Prostate gland (tissue), 2 donors: ENCODE data around the gene HRH4. TPM values are rescaled to one million over a fixed set of nuclear protein-coding genes. Genes with fewer than 3 reads are reported as not detected.

Experiments used
- DNase-seq: peaks from one replicate; pipeline ENCODE4 v3.0.0-alpha.2; 2019; ENCODE audit warnings: low spot score
- H3K27ac ChIP-seq, 2 donors: fragments of 200-600 bp; sonication (generic); 2 replicates each; pipeline ENCODE4 v1.5.1; 2017 to 2019
- H3K27me3 ChIP-seq: fragments of 200-600 bp; sonication (generic); replicated peaks from 2 replicates; pipeline ENCODE4 v1.5.1; 2019; ENCODE audit not compliant: insufficient read depth
- H3K36me3 ChIP-seq, 2 donors: fragments of 200-600 bp; sonication (generic); 1 replicate in 1 of 2; 2 replicates in 1 of 2; pipeline versions ENCODE4 v1.5.1 to v1.8.1; 2017 to 2019
- H3K4me1 ChIP-seq: fragments of 200-600 bp; sonication (generic); replicated peaks from 2 replicates; pipeline ENCODE4 v1.5.1; 2019
- H3K4me3 ChIP-seq, 2 donors: fragments of 200-600 bp; sonication (generic); 2 replicates each; pipeline ENCODE4 v1.5.1; 2017 to 2019
- H3K9me3 ChIP-seq: fragments of 200-600 bp; sonication (generic); 2 replicates; pipeline ENCODE4 v1.5.1; 2017
- CTCF ChIP-seq, 4 experiments: fragments of 200-600 bp in 2 of 4; fragments of 450-650 bp in 2 of 4; sonication (generic) in 2 of 4; IDR thresholded peaks; 1 replicate in 3 of 4; 2 replicates in 1 of 4; pipeline ENCODE4 v1.5.1; 2016 to 2019; ENCODE audit warnings: antibody characterized with exemption in 4 of 4, mild to moderate bottlenecking in 2 of 4, moderate library complexity in 2 of 4
- POLR2A ChIP-seq: fragments of 450-650 bp; IDR thresholded peaks from one replicate; pipeline ENCODE4 v1.6.1; 2016; ENCODE audit warnings: antibody characterized with exemption, mild to moderate bottlenecking
- POLR2AphosphoS5 ChIP-seq: sonication (generic); formaldehyde crosslinking; IDR thresholded peaks from one replicate; pipeline ENCODE4 v1.6.1; 2017; ENCODE audit warnings: antibody characterized with exemption
- WGBS: methylation state at CpG from one replicate; pipeline ENCODE4 v1.1.5; 2018; 5-methylcytosine and 5-hydroxymethylcytosine counted together
- intact Hi-C: fragments of 100-400 bp; cut with DNase I; formaldehyde crosslinking; loops from one replicate; pipeline ENCODE4 v1.14.2; 2022
- total RNA-seq, 2 donors: library from RNA; depleted of rRNA; stranded (reverse); fragments of >200 nt; gene quantifications; one replicate each; pipeline ENCODE4 v1.1.0, GENCODE V29; 2016

HRH4 gene
- total RNA-seq, 2 donors from 2014 or later, result not detected

- TF ChIP-seq POLR2AphosphoS5 (peak; percentile 53), CTCF (IDR thresholded peaks at IDR 0.05) (peak in 2 of 4 experiments; percentile 20 to 37), POLR2A (no peak)
- H3K4me1 ChIP-seq, result no peaks in the 10 kb centered on the region
- intact Hi-C loops, result no loop called here
- WGBS, result 76% methylated on average over 1 of the region's 1 CpG
- DNase-seq, result no peak
- no peak overlapping the region for H3K27ac ChIP-seq
- no peak overlapping the region for H3K4me3 ChIP-seq
- H3K36me3 ChIP-seq, result no peaks in the 10 kb centered on the region
- H3K9me3 ChIP-seq, result no peaks in the 10 kb centered on the region
- no peaks in the 10 kb centered on the region for H3K27me3 ChIP-seq
These were observed 13.4 kb upstream of the HRH4 start for GRCh38 chr18:24446953-24447538.

DNA sequence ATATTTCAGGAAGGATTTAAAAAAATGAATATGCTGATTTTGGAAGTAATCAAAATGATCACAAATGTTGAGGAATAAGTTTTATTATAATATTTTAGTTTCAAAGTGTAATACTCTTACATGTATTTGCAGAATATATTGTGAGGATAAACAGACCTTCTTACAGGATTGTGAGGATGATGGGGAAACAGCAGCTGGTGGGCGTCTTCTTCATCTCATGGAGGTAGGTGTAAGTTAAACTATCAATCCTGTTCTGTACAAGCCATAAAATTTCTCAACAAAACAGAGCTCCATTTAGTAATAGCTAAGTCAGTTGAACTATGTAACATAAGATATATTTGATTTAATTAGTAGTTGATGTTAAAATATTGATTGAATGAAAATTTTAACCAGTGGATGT is 12.5 kb upstream of the HRH4 start:
- Histone ChIP-seq H3K4me3 (no peak overlapping the region), H3K9me3 (no peaks in the 10 kb centered on the region), H3K27me3 (no peaks in the 10 kb centered on the region), H3K4me1 (no peaks in the 10 kb centered on the region), H3K27ac (no peak overlapping the region), H3K36me3 (no peaks in the 10 kb centered on the region)
- TF ChIP-seq POLR2A (no peak), CTCF (IDR thresholded peaks at IDR 0.05) (no peak), POLR2AphosphoS5 (no peak)
- DNase-seq, result no peak
- 85% methylated on average over 1 of the region's 1 CpG for WGBS
- intact Hi-C loops, result no loop called here

- no peaks in the 10 kb centered on the region for H3K27me3 ChIP-seq
- no peaks in the 10 kb centered on the region for H3K9me3 ChIP-seq
- WGBS, result 90% methylated on average over 4 of the region's 4 CpGs
- DNase-seq, result no peak
- H3K36me3 ChIP-seq, result no peaks in the 10 kb centered on the region
- no peaks in the 10 kb centered on the region for H3K4me1 ChIP-seq
- no peak overlapping the region for H3K27ac ChIP-seq
- no peak overlapping the region for H3K4me3 ChIP-seq
- intact Hi-C loops, result no loop called here
- TF ChIP-seq CTCF (IDR thresholded peaks at IDR 0.05) (no peak), POLR2AphosphoS5 (no peak), POLR2A (no peak)
These were observed 3.9 kb upstream of the HRH4 start for GRCh38 chr18:24456549-24456948.

DNA sequence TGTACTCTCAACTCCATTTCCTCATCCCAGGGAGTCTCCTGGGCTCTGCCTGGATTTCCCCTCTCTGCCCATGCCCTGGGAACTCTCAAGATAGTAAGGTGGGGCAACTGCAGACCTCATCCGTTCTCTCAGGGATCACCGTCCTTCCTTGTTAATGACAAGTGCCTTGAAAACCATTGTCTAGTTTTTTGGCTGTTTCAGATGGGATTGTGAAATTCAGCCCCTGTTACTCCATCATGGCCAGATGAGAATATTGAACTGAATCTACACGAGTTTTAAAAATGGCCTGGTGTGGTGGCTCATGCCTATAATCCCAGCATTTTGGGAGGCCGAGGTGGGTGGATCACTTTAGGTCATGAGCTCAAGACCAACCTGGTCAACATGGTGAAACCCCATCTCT is 665 bp upstream of the HRH4 start:
- DNase-seq, result no peak
- intact Hi-C loops, result no loop called here
- Histone ChIP-seq H3K9me3 (no peaks in the 10 kb centered on the region), H3K36me3 (no peaks in the 10 kb centered on the region), H3K4me1 (no peaks in the 10 kb centered on the region), H3K27me3 (no peaks in the 10 kb centered on the region), H3K4me3 (no peak overlapping the region), H3K27ac (no peak overlapping the region)
- 92% methylated on average over 4 of the region's 4 CpGs for WGBS
- TF ChIP-seq CTCF (IDR thresholded peaks at IDR 0.05) (no peak), POLR2A (no peak), POLR2AphosphoS5 (no peak)

- no peak for DNase-seq
These were observed 1.6 kb downstream of the HRH4 start for GRCh38 chr18:24461996-24462395.

More at GRCh38 chr18:24461996-24462395, 1.6 kb downstream of the HRH4 start:
- Histone ChIP-seq H3K9me3 (no peaks in the 10 kb centered on the region), H3K27me3 (no peaks in the 10 kb centered on the region), H3K27ac (no peak overlapping the region), H3K4me3 (no peak overlapping the region), H3K36me3 (no peaks in the 10 kb centered on the region), H3K4me1 (no peaks in the 10 kb centered on the region)
- intact Hi-C loops, result no loop called here
- TF ChIP-seq POLR2AphosphoS5 (no peak), CTCF (IDR thresholded peaks at IDR 0.05) (no peak), POLR2A (no peak)
- 85% methylated on average over 8 of the region's 8 CpGs for WGBS
